ENCODE results near the gene HOXA6.

HOXA6 gene

GRCh38 chr7:27129729-27130539 lies 17.6 kb downstream of the HOXA6 start:
- Histone ChIP-seq H3K4me2 (no peak overlapping the region), H3K36me3 (no peaks in the 10 kb centered on the region; a peak in 1 of 22 replicates), H3K4me1 (peaks cover 0 to 10% (median 6%) of the 10 kb centered on the region in 10 experiments; a peak in 15 of 20 replicates), H3K4me3 (no peak overlapping the region), H3K9ac (no peak overlapping the region), H3K9me3 (replicated peaks in 1 of 11) (peaks cover 21 to 41% (median 26%) of the 10 kb centered on the region in 11 experiments), H3K27ac (no peak overlapping the region), H4K20me1 (no peaks in the 10 kb centered on the region), H3K27me3 (no peaks in the 10 kb centered on the region; a peak in 1 of 22 replicates)
- TF ChIP-seq Cebpa-rat (IDR thresholded peaks at IDR 0.05), result no peak

GRCh38 chr7:27128776-27129728 lies 18.5 kb downstream of the HOXA6 start:
- Histone ChIP-seq H3K9ac (no peak overlapping the region), H3K4me3 (no peak overlapping the region), H3K4me2 (no peak overlapping the region)

GRCh38 chr7:27128034-27128433 lies 19.5 kb downstream of the HOXA6 start:
- H3K9me3 ChIP-seq (replicated peaks in 1 of 11), result peaks cover 21 to 45% (median 37%) of the 10 kb centered on the region in 11 experiments
- H3K36me3 ChIP-seq, result no peaks in the 10 kb centered on the region; a peak in 1 of 22 replicates
- no peaks in the 10 kb centered on the region for H3K4me1 ChIP-seq
- no peaks in the 10 kb centered on the region; a peak in 1 of 22 replicates for H3K27me3 ChIP-seq
- H3K9ac ChIP-seq, result no peak overlapping the region
- no peaks in the 10 kb centered on the region for H4K20me1 ChIP-seq
- no peak for TF ChIP-seq Cebpa-rat (IDR thresholded peaks at IDR 0.05)
- H3K4me2 ChIP-seq, result no peak overlapping the region
- H3K27ac ChIP-seq, result no peak overlapping the region
- no peak overlapping the region for H3K4me3 ChIP-seq

More at GRCh38 chr7:27128776-27129728, 18.5 kb downstream of the HOXA6 start:
- Histone ChIP-seq H3K4me1 (peaks cover 0 to 1% (median 0%) of the 10 kb centered on the region in 10 experiments; a peak in 2 of 20 replicates), H3K27ac (no peak overlapping the region), H3K27me3 (no peaks in the 10 kb centered on the region; a peak in 1 of 22 replicates), H4K20me1 (no peaks in the 10 kb centered on the region), H3K9me3 (replicated peaks in 1 of 11) (peaks cover 21 to 44% (median 30%) of the 10 kb centered on the region in 11 experiments), H3K36me3 (no peaks in the 10 kb centered on the region; a peak in 1 of 22 replicates)
- TF ChIP-seq Cebpa-rat (IDR thresholded peaks at IDR 0.05), result no peak

- Histone ChIP-seq H3K9ac (no peak overlapping the region), H4K20me1 (no peaks in the 10 kb centered on the region), H3K36me3 (no peaks in the 10 kb centered on the region; a peak in 1 of 22 replicates), H3K27me3 (no peaks in the 10 kb centered on the region; a peak in 1 of 22 replicates), H3K4me2 (no peak overlapping the region), H3K4me1 (no peaks in the 10 kb centered on the region), H3K4me3 (no peak overlapping the region), H3K9me3 (replicated peaks in 1 of 11) (peaks cover 21 to 46% (median 38%) of the 10 kb centered on the region in 11 experiments), H3K27ac (no peak overlapping the region)
- no peak for TF ChIP-seq Cebpa-rat (IDR thresholded peaks at IDR 0.05)
These were observed 20.8 kb downstream of the HOXA6 start for GRCh38 chr7:27126596-27127327.

GRCh38 chr7:27125986-27126394 lies 21.6 kb downstream of the HOXA6 start:
- Histone ChIP-seq H3K9me3 (replicated peaks in 1 of 11) (peaks cover 19 to 43% (median 32%) of the 10 kb centered on the region in 11 experiments), H3K27me3 (no peaks in the 10 kb centered on the region; a peak in 1 of 22 replicates), H3K27ac (no peak overlapping the region), H4K20me1 (no peaks in the 10 kb centered on the region), H3K4me2 (no peak overlapping the region), H3K4me1 (no peaks in the 10 kb centered on the region), H3K9ac (no peak overlapping the region), H3K36me3 (no peaks in the 10 kb centered on the region; a peak in 1 of 22 replicates), H3K4me3 (no peak overlapping the region)
- TF ChIP-seq Cebpa-rat (IDR thresholded peaks at IDR 0.05), result no peak

- Histone ChIP-seq H3K4me2 (no peak overlapping the region), H3K9ac (no peak overlapping the region), H4K20me1 (no peaks in the 10 kb centered on the region), H3K36me3 (no peaks in the 10 kb centered on the region), H3K27ac (no peak overlapping the region), H3K4me1 (no peaks in the 10 kb centered on the region), H3K4me3 (no peak overlapping the region), H3K27me3 (no peaks in the 10 kb centered on the region; a peak in 1 of 22 replicates), H3K9me3 (replicated peaks in 1 of 11) (peaks cover 10 to 34% (median 23%) of the 10 kb centered on the region in 11 experiments)
- no peak for TF ChIP-seq Cebpa-rat (IDR thresholded peaks at IDR 0.05)
These were observed 22.5 kb downstream of the HOXA6 start for GRCh38 chr7:27124902-27125689.

GRCh38 chr7:27124096-27124901 lies 23.3 kb downstream of the HOXA6 start:
- H3K9ac ChIP-seq, result no peak overlapping the region
- no peaks in the 10 kb centered on the region; a peak in 1 of 22 replicates for H3K27me3 ChIP-seq
- H3K4me1 ChIP-seq, result no peaks in the 10 kb centered on the region
- peaks cover 2 to 26% (median 15%) of the 10 kb centered on the region in 11 experiments; a peak in 20 of 22 replicates for H3K9me3 ChIP-seq (replicated peaks in 1 of 11)
- no peaks in the 10 kb centered on the region for H3K36me3 ChIP-seq
- no peaks in the 10 kb centered on the region for H4K20me1 ChIP-seq
- H3K27ac ChIP-seq, result no peak overlapping the region
- H3K4me3 ChIP-seq, result no peak overlapping the region
- H3K4me2 ChIP-seq, result no peak overlapping the region
- no peak for TF ChIP-seq Cebpa-rat (IDR thresholded peaks at IDR 0.05)
